HCT116 (cell line): ENCODE data around the gene ADGRD1.

ENCODE experiments used
- CBX3 ChIP-seq: IDR thresholded peaks from 2 replicates; pipeline ENCODE4 v1.6.1; 2012; ENCODE audit warnings: low read depth
- CTCF ChIP-seq, 3 experiments: fragments of 200-600 bp in 1 of 3; sonication (generic) in 1 of 3; IDR thresholded peaks in 2 of 3; conservative IDR thresholded peaks in 1 of 3; 2 replicates each; pipeline ENCODE4 v1.5.1; 2012 to 2017; ENCODE audit warnings: low read depth in 2 of 3, low read length in 2 of 3, antibody characterized with exemption in 1 of 3, borderline replicate concordance in 1 of 3, control low read depth in 1 of 3, mild to moderate bottlenecking in 1 of 3, mixed read lengths in 1 of 3, mixed run types in 1 of 3, moderate library complexity in 1 of 3; ENCODE audit not compliant: insufficient read depth in 1 of 3
- EGR1 ChIP-seq: IDR thresholded peaks from 2 replicates; pipeline ENCODE4 v1.6.1; 2012; ENCODE audit warnings: low read depth
- JUND ChIP-seq: IDR thresholded peaks from 2 replicates; pipeline ENCODE4 v1.6.1; 2012
- SRF ChIP-seq: IDR thresholded peaks from 2 replicates; pipeline ENCODE4 v1.6.1; 2012; ENCODE audit warnings: low read depth
- ZNF274 ChIP-seq: fragments of 200-500 bp; sonication (Bioruptor generic); IDR thresholded peaks from 2 replicates; pipeline ENCODE4 v1.6.1; 2014; ENCODE audit warnings: mild to moderate bottlenecking, low read depth, low read length, inconsistent platforms

DNA sequence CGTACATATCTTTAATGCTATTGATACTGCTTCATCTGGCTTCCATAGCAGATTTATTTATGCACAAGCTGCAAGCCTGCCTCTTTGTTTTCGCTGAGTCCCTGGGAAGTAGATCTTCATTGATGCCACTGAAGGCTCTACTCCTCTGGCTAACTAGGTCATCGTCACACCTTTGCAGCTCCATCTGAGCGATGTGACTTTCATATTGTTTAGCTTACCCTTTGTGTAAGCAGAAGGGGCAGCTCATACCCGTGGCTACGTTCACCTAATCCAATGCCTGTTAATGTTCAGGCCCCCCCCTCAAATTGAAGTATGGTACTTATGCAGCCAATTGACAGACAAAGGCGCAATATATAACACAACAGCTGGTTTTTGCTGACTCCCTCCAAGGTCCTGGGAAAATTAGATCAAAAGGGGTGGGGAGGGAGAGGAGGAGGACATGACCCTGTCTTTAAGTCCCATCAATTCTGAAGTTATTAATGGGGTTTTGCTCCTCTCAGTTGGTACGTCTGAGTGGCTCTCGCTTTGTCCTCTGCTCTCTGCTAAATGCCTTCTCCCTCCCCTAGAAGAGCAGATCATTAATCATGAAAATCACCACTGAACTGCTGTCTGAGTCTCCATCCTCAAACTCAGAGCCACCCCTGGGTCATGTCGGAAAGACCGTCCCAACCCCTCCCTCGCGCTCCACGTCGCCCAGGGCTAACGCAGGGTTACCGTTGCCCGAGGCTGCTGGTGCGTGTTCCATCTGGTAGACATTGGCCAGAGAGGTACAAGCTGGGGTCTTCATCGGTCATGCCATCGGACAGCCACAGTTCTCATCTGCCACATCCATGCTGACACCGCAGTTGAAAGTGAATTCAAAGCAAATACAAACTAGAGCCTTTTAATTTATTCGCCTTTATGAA lies 128.8 kb downstream of the ADGRD1 start:
- no peak for TF ChIP-seq SRF
- no peak for TF ChIP-seq CTCF (IDR thresholded peaks at IDR 0.05 in 2 of 3, conservative IDR thresholded peaks at IDR 0.05 in 1 of 3; ENCODE audit: borderline replicate concordance in 1 of 3, insufficient read depth in 1 of 3, low read depth in 2 of 3, low read length in 2 of 3)
- no peak for TF ChIP-seq EGR1
- TF ChIP-seq CBX3 = no peak
- TF ChIP-seq ZNF274 = no peak
- TF ChIP-seq JUND = no peak
